Mesothelial cell of epicardium (in vitro differentiated cells): ENCODE data around the gene FOXF1. TPM values are rescaled to one million over a fixed set of nuclear protein-coding genes. Genes with fewer than 3 reads are reported as not detected.

Source experiments
- DNase-seq, 2 experiments: peaks; one replicate each; pipeline ENCODE4 v3.0.0; 2021; ENCODE audit warnings: low spot score in 2 of 2; ENCODE audit not compliant: unreplicated experiment in 2 of 2
- H3K27ac Mint-ChIP-seq: 2 replicates; pipeline ENCODE4 v1.8.0; 2021; ENCODE audit warnings: mixed read lengths
- H3K27me3 Mint-ChIP-seq: 2 replicates; pipeline ENCODE4 v1.8.0; 2021; ENCODE audit warnings: low read depth, mixed read lengths
- H3K36me3 Mint-ChIP-seq: 2 replicates; pipeline ENCODE4 v1.8.0; 2021; ENCODE audit warnings: mixed read lengths
- H3K4me1 Mint-ChIP-seq: 2 replicates; pipeline ENCODE4 v1.8.0; 2021; ENCODE audit warnings: mixed read lengths
- H3K4me3 Mint-ChIP-seq: 2 replicates; pipeline ENCODE4 v1.8.0; 2021; ENCODE audit warnings: mild to moderate bottlenecking, moderate library complexity, mixed read lengths
- H3K9me3 Mint-ChIP-seq: 2 replicates; pipeline ENCODE4 v1.8.0; 2021; ENCODE audit warnings: mixed read lengths
- total RNA-seq: library from RNA; stranded (reverse); gene quantifications from 3 replicates; pipeline ENCODE4 v1.2.1, GENCODE V29; 2021
- TF ChIP-seq, protein P1 (sequence below): fragments of 200-600 bp; sonication (generic); IDR thresholded peaks from one replicate; pipeline ENCODE4 v1.5.0; 2021; ENCODE audit warnings: antibody characterized with exemption; ENCODE audit not compliant: unreplicated experiment

Gene FOXF1
- total RNA-seq, 1 donor from 2014 or later = 1.9 TPM

DNA sequence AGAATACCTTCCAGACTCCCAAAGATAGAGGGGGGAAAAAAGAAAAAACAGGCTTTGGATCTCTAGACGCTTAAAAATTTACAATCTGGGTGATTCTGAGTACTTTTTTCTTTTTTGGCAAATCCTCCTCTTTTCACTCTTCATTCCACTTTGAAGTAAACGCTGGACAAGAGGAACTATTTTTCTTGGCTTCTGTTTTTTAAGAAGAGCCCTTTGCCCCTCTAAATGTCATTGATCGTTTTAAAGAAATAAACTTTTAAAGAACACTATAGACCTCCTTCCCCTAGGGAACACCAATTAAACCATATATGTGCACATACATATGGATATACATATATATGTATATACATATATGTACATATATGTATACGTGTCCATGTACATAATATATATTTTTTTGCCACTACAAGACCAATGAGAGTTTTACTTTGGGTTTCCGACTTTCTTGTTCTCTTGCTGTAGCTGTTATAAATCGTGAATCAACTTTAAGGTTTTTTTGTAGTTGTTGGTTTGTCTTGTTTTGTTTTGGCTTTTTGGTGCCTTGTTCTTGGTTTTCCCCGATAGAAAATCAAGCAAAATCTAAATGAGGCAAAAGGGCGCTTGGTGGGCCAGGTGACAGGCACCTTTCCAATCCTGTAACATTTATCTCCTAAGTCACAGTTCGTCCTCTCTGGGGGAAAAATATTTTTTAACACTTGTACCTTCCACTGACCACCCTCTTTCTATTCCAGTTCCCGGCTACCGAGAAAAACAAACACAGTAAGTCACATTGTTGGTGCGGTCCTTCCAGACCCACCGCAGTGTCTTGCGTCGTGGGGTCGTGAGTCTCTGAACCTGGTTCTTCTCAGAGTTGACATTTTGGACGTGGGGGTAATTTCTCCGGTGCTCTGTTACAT, 4.4 kb downstream of the FOXF1 start:
- Mint-ChIP-seq H3K9me3 (no peaks in the 10 kb centered on the region), H3K4me3 (peak overlapping the region; percentile 28), H3K36me3 (no peaks in the 10 kb centered on the region), H3K4me1 (peaks cover 6% of the 10 kb centered on the region), H3K27me3 (peaks cover 91% of the 10 kb centered on the region), H3K27ac (no peak overlapping the region)
- DNase-seq = no peak
- TF ChIP-seq, protein P1, sequence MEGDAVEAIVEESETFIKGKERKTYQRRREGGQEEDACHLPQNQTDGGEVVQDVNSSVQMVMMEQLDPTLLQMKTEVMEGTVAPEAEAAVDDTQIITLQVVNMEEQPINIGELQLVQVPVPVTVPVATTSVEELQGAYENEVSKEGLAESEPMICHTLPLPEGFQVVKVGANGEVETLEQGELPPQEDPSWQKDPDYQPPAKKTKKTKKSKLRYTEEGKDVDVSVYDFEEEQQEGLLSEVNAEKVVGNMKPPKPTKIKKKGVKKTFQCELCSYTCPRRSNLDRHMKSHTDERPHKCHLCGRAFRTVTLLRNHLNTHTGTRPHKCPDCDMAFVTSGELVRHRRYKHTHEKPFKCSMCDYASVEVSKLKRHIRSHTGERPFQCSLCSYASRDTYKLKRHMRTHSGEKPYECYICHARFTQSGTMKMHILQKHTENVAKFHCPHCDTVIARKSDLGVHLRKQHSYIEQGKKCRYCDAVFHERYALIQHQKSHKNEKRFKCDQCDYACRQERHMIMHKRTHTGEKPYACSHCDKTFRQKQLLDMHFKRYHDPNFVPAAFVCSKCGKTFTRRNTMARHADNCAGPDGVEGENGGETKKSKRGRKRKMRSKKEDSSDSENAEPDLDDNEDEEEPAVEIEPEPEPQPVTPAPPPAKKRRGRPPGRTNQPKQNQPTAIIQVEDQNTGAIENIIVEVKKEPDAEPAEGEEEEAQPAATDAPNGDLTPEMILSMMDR = no peak

DNA sequence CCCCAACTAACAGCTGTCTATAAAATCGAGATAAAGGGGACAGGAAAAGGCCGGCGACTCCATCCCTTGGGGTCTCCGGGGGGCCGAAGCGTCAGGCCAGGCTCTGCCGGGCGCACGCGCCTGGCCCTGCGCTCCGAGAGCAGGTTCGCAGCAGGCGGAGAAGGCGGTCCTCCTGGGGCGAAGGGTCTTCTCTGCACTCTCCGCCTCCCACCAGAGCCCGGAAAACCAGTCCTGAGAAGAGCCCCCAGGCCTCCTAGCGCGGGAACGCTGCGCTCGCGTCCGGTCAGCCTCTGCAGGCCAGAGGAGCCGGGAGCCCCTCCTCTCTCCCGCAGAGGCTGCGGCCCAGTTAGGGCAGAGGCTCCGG, 5.1 kb downstream of the FOXF1 start:
- TF ChIP-seq, protein P1 = no peak
- Mint-ChIP-seq H3K4me3 (no peak overlapping the region), H3K4me1 (peaks cover 6% of the 10 kb centered on the region), H3K9me3 (no peaks in the 10 kb centered on the region), H3K36me3 (no peaks in the 10 kb centered on the region), H3K27me3 (peaks cover 97% of the 10 kb centered on the region), H3K27ac (no peak overlapping the region)
- DNase-seq = no peak

DNA sequence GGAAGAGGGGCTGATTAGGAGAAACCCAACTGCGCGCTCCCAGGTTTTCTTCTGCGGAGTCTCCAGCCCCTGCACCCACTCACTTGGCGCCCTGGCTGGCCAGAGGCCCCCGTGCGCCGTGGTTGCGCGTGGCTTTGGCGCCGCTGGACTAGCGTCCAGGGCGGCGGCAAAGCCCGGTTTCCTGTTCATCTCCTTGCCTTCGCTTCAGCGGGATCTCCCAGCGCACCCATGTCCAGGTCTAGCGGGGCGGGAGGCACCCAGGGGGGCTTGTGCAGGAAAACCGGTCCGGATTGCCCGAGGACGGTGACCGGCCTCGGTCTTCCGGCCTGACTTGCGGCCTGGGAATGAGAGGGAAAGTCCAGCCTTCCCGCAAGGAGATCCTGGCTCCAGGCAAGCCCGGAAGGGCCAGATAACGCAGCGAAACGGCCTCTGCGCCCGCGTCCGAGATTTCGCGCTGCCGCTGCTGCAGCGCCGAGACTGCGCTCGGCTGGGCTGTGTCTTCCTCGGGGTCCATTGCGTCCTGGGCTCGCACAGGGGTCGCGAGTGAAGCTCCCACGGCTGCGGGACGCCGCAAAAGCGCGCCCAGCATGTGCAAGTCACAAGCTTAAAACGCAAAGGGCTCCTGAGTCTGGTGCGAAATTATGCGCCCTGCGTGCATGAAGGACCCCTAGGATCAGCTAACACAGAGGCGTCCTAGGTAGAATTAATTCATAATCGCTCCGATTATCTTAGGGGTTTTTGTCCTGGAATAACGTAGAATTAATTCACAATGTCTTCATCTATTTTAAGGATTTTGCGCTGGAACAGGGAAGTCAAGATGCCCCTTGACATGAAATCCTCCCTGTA, 5.7 kb downstream of the FOXF1 start:
- H3K4me3 Mint-ChIP-seq = peak overlapping the region; percentile 55
- no peaks in the 10 kb centered on the region for H3K9me3 Mint-ChIP-seq
- TF ChIP-seq, protein P1 = no peak
- DNase-seq = no peak
- H3K27me3 Mint-ChIP-seq = peaks cover 95% of the 10 kb centered on the region
- H3K4me1 Mint-ChIP-seq = peaks cover 3% of the 10 kb centered on the region
- H3K27ac Mint-ChIP-seq = no peak overlapping the region
- H3K36me3 Mint-ChIP-seq = no peaks in the 10 kb centered on the region

DNA sequence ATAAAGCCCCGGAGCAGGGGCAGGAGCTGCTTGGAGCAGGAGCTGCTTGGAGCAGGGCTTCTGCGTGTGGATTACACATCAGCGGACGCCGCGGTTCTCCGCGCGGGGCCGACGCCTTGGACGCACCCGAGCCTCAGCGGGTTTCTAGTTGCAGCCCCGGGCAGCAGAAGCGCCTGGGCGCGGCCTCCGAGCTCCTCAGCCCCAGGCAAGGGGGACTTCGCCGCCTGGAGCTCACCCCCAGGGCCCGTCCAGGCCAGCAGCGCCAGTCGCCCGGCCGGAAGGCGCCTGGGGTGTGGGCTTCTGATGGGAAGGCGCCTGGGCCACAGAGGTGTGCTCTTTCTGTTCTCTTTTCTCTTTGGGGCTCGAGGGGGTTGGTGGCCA, 6.3 kb downstream of the FOXF1 start:
- H3K27ac Mint-ChIP-seq = no peak overlapping the region
- H3K27me3 Mint-ChIP-seq = peaks cover 96% of the 10 kb centered on the region
- TF ChIP-seq, protein P1 = no peak
- DNase-seq = no peak
- H3K9me3 Mint-ChIP-seq = no peaks in the 10 kb centered on the region
- peak overlapping the region; percentile 50 for H3K4me3 Mint-ChIP-seq
- peaks cover 3% of the 10 kb centered on the region for H3K4me1 Mint-ChIP-seq
- no peaks in the 10 kb centered on the region for H3K36me3 Mint-ChIP-seq

DNA sequence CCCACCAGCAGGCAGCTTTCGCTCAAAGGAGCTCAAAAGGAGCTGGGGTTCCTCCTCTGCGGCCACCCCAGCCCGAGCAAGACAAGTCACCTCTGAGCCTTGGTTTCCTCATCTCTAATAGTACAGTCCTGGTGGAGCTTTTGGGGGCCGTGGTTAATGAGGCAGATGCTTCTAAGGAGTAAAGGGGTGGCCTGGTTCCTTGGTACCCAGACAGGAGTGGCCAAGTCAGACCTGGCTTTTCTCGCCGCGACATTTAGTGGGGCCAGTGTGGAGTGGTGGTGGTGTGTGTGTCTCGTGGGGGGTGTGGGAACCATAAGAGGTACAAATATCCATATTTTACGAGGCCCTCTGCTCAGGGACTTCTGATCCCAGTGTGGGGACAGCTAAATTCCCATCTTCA, 6.7 kb downstream of the FOXF1 start:
- TF ChIP-seq, protein P1 = no peak
- peaks cover 3% of the 10 kb centered on the region for H3K4me1 Mint-ChIP-seq
- no peak for DNase-seq
- H3K27ac Mint-ChIP-seq = no peak overlapping the region
- no peak overlapping the region for H3K4me3 Mint-ChIP-seq
- no peaks in the 10 kb centered on the region for H3K9me3 Mint-ChIP-seq
- peaks cover 96% of the 10 kb centered on the region for H3K27me3 Mint-ChIP-seq
- no peaks in the 10 kb centered on the region for H3K36me3 Mint-ChIP-seq
